COLO829 (cell line): ENCODE data around the gene SLC30A1.
"Not testable (repeated sequence)": the region's sequence is repeated elsewhere in the genome, so short reads cannot be mapped to it uniquely, and the experiment has no call there.

Experiments
- DNase-seq: peaks from one replicate; pipeline ENCODE4 v3.0.0; 2012; ENCODE audit warnings: low spot score

SLC30A1 gene

DNA sequence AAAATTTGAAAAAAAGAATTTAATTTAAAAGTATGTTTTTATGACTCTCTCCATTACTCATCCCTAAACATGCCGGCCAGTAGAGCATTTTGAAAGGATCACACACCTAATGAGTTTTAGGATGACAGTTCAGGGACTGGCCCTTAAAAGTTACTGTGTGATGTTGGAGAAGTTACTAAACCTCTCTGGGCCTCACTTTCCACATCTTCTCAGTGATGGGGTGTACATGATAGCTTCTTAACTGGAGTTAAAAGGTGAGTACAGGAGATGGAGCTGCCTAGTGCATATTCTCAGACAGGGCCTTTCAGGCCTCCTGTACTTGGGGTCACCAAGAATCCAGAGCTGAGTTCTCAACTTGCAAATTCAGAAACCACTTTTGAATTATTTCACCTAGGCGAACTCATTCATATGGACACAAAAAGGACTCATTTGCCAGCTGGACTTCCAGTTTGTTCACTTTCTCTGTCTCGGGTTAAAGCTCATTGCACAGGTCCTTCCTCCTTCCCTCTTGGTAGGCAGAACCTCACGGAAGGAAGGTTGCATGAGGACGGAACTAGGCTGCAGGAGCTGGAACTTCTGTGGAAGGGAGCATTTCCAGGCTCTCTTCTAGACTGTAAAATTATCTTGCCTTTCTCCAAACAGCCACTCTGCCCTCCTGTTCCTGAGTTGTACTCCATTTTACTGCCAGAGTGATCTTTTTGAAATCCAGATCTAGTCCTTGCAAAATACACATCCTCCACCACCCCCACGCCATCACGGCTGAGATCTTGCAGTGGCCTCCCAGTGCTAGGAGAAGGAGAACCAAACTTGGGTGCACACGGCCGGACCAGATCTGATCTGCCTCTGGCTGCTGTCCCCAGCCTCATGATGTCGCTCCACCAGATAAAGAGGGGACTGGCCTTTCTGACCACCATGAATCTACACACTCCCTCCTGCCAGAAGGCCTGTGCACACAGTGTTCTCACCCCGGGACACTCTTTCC is 4.3 kb upstream of the SLC30A1 start:
- DNase-seq: no peak

DNA sequence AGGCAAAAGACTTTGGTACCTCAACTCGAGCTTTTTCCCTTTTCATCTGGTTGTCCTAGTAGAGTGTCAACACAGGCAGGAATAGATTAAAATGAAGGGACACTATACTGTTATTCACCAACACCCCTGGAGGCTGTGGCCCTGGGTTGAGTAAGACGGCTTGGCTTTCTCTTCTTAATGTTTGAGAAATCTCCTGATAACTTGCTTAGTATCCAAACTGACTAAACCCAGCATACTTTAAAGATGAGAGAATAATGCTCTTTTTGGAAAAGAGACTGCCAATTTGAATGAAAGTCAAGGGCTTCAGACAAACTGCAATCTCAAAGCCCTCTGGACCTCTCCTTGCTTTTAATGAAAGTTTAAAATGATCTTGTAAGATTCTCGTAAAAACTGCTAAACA is 2.6 kb upstream of the SLC30A1 start:
- DNase-seq: no peak

GRCh38 chr1:211580303-211580687 is 1.3 kb upstream of the SLC30A1 start:
- no peak for DNase-seq

GRCh38 chr1:211579440-211580302 is 710 bp upstream of the SLC30A1 start:
- DNase-seq: peak; percentile 29

DNA sequence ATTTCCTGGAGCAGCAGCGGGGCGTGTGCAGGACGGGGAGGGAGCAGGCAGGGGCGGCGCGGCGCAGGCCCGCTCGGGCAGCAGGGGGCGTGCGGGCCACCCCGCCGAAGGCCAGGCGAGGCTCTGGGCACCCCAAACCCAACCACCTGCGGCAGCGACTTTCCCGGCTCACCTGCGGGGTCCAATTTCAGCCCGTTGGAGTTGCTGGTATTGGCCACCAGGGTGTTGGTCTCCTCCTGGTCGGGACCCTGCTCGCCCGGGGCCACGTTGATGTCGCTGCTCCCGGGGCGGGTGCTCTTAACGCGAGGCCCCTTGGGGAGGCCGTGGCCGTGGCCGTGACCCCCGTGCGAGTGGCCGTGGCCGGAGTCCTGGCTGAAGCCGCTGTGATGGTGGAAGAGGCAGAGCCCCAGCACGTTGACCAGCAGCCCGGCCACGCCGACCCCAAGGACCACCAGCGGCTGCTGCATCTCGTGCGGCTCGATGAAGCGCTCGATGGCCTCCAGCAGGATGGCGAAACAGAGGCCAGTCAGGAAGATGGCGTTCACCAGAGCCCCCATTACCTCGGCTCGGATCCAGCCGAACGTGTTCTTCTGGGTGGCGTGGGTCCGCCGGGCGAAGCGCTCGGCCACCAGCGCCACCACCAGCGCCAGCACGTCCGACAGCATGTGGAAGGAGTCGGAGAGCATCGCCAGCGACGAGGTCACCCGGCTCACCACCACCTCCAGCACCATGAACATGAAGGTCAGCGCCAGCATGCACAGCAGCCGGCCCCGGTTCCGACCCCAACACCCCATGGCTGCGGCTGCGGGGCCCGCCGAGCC is 932 bp downstream of the SLC30A1 start:
- peak; percentile 73 for DNase-seq

- peak; percentile 18 for DNase-seq
These were observed 1.6 kb downstream of the SLC30A1 start for GRCh38 chr1:211577277-211577818.

DNA sequence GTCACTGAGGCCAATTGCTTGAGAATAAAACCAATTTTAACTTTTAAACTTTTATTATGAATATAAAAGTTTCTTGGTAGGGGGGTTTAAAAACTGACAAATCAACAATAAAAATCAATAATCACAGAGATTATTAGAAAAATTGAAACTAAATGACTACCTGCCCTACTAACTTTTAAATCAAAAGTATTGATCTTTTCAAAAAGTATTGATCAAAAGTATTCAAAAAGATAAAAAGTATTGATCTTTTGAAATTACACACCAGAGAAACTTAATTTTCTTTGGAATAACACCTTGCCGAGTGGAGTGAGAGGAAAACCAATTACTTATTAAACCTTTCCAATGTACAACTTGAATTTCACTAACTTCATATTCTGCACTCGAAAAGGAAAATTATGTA is 2.2 kb downstream of the SLC30A1 start:
- DNase-seq: no peak

GRCh38 chr1:211574705-211575104 is 4.3 kb downstream of the SLC30A1 start:
- peak; percentile 67 for DNase-seq

- DNase-seq: no peak
These were observed 7.0 kb downstream of the SLC30A1 start for GRCh38 chr1:211571998-211572397.

DNA sequence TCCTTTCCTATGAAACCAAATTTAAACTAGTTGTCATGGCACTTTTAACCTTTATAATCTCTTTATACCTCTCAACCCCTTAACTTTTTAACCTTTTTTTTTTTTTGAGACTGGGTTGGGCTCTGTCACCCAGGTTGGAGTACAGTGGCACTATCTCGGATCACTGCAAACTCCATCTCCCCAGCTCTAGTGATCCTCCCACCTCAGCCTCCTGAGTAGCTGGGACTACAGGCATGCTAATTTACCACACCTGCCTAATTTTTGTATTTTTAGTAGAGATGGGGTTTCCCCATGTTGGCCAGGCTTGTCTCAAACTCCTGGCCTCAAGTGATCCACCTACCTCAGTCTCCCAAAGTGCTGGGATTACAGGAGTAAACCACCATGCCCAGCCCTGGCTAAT is 8.6 kb downstream of the SLC30A1 start:
- DNase-seq: not testable (repeated sequence)

- no peak for DNase-seq
These were observed 12.4 kb downstream of the SLC30A1 start for GRCh38 chr1:211566431-211567025.

GRCh38 chr1:211564084-211564483 is 14.9 kb downstream of the SLC30A1 start:
- no peak for DNase-seq

DNA sequence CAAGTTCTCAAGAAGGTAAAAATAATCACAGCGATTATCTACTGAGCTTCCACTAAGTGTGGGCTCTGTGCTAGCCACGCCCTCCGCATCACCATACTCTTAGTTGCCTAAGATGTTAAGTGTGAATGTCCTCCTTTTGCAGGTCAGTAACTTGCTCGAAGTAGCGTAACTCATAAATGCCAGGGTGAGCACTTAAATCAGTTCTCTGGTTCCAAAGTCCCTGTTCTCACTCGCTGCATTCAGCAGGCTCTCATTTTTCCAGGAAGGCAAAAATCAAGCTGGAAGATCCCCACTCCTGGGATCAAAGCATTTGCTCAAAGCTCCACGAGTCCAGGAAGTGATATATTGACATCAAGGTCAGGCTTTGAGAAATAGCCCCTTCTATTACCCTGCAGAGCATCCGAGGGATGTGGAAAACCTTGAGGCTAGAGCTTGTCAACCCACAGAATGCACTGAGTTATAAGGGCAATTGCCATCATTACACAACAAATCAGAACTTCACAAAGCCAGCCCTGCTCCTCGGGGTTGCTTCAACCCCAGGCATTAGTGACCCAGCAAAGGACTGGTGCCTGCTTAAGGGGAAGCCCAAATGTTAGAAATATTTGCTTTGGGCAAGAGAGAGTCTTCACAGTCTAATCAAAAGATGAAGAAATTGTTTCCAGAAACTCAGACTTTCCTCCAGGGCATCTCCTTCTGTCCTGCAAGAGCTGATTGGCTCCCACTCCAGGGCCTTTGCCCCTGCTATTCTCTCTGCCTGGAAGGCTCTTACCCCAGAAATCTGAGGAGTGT is 19.5 kb downstream of the SLC30A1 start:
- DNase-seq: no peak

DNA sequence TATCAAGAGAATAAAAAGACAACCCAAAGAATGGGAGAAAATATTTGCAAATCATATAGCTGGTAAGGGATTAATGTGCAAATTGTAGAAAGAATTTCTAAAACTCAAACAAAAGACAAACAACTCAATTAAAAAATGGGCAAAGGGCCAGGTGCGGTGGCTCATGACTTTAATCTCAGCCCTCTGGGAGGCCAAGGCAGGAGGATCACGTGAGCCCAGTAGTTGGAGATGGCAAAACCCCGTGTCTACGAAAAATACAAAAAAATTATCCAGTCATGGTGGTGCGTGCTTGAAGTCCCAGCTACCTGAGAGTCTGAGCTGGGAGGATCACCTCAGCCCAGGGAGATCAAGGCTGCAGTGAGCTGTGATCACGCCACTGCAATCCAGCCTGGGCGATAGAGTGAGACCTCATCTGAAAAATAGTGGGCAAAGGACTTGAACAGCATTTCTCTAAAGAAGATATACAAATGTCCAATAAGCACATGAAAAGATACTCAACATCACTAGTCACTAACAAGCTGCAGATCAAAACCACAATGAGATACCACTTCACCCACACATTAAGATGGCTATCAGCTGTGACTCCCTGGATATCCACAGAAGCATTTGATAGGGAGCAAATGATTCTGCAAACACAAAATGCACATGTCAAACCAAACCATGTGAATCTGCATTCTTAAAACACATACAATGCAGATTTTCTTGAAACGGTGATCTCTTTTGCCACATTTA is 20.9 kb downstream of the SLC30A1 start:
- DNase-seq: no peak

DNA sequence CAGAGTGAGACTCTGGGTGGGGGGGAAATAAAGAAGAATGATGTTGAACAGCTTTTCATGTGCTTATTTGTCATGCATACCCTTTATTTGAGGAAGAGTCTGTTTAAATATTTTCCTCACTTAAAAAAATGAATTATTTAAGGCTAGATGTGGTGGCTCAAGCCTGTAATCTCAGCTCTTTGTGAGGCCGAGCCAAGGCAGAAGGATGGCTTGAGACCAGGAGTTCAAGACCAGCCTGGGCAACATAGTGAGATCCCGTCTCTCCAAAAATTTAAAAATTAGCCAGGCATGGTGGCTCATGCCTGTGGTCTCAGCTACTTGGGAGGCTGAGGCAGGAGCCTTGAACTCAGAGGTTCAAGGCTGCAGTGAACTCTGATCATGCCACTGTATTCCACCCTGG is 25.4 kb downstream of the SLC30A1 start:
- DNase-seq: no peak

DNA sequence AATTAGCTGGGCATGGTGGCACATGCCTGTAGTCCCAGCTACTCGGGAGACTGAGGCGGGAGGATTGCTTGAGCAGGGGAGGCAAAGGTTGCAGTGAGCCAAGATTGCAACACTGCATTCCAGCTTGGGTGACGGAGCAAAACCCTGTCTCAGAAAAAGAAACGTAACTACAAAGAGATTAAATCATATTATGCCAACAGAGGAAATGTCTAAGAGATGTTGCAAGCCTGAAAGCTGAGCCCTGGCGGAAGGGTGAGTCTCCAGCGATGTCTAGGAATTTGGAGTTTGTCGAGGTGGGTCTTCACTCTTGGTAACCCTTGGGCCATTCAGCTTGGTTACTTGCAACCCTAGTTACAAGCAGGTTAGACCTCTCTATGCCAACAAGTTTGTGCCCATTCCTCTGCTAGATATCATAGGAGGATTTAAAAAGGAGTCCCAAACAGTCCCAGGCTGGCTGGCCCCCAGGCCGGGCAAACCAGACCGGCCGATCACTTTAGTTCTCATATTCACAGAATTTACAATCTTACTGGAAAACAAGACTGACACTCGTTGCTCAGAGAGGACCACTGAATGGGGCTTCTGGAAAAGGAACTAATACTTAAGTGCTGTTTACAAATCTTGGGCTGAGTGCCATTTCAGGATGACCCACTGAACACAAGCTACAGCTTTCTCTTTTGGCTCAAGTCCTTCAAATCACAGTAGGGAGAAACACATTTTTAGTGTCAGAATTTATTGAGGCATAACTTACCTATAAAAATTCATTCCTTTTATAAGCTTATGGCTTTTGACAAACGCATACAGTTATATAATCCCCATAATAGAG is 27.1 kb downstream of the SLC30A1 start:
- no peak for DNase-seq

DNA sequence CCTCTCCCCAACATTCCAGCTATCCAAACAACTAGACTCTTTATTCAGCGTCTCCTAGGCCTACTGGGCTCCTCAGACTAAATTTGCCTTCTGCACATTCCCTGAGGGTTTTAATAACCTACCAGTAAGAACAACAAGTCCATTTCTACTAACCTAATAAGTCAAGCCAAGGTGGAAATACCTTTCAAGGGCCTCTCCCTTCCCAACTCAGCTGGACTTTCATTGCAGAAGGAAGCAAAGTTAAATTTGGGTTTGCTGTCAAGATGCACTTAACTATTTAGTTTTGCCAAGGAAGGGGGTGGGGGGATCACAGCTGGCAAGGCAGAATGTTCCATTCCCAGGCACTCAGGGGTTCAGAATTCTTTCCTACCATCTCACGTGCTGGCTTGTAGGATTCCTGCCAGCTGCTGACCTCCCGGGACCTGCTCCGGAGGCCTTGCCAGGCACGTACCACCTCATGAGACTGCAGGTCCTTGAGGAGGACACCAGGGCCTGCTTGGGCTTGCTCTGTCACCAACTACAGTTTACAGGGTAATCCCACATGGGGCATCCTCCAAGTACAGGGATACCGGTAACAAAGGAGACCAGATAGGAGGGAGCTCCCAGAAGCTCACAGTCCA is 29.8 kb downstream of the SLC30A1 start:
- DNase-seq: no peak

GRCh38 chr1:211548321-211549091 is 30.5 kb downstream of the SLC30A1 start:
- no peak for DNase-seq
